ENCODE results near the gene CHPT1. TPM values are rescaled to one million over a fixed set of nuclear protein-coding genes. Genes with fewer than 3 reads are reported as not detected.

Gene CHPT1
- total RNA-seq, 1 experiment from 2014 or later = 27.8 TPM

DNA sequence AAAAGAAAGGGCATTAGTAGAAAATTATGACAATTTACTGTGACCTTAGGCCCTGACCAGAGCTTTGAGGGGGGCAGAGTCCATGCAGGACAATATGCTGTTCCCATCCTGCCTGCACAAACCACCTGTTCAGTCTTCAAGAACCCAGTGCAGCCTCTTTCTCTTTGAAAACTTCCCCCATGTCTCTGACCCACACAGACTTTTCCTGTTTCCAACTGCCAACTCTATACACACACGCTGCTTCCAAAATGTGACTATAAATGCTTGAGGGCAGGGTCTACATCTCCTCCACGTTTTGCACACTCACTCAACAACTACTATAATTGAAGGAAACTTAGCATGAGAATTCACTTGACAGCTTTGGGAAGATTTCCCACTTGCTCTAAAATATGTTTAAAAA, 78.4 kb downstream of the CHPT1 start:
- DNase-seq = no peak
- no peak overlapping the region for H3K4me3 ChIP-seq (ENCODE audit: insufficient read depth, low read depth, low read length)
- no peaks in the 10 kb centered on the region for H3K27me3 ChIP-seq (ENCODE audit: control insufficient read depth, insufficient read depth, low read length)

DNA sequence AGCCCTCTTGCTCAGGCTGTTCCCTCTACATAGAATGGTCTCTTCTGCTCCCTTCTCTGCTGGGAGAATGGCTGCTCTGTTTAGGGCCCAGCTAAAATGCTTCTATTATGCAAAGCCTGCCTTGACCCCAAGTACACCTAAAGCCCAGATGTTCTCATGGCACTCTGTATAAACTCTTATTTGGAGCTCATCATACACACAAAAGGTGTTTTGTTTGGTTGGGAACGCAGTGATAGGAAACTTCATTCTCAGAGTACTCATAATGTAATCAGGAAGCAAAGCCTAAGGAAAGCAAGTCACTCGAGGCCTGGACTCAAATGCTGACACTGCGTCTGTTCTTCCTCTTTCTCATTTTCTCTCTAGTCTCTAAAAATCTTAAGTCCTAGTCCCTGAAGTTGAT, 80.0 kb downstream of the CHPT1 start:
- Histone ChIP-seq H3K27me3 (ENCODE audit: control insufficient read depth, insufficient read depth, low read length) (no peaks in the 10 kb centered on the region), H3K4me3 (ENCODE audit: insufficient read depth, low read depth, low read length) (no peak overlapping the region), H3K36me3 (replicated peaks; ENCODE audit: control insufficient read depth, insufficient read depth, low read length) (peaks cover 5% of the 10 kb centered on the region)
- no peak for DNase-seq

More for the DNA sequence above, 78.4 kb downstream of the CHPT1 start:
- H3K36me3 ChIP-seq (replicated peaks; ENCODE audit: control insufficient read depth, insufficient read depth, low read length) = peaks cover 5% of the 10 kb centered on the region

DNA sequence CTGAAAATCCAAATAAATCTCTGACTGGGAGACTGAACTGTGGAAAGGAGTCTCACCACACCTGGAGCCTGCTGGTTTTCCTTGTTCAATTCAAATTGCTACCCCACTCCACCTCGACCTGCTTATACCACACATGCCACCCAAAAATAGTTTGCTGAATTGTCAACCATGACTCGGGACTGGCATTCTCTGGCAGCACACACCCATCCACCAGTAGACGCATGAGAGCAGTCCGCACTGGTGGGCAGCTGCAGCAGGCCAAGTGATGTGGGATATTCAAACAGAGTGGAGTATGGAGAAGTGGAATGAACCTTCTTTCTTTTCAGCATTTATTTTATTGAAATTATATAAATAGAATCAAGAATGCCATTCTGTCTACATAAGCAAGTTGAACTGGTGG, 80.5 kb downstream of the CHPT1 start:
- H3K36me3 ChIP-seq (replicated peaks; ENCODE audit: control insufficient read depth, insufficient read depth, low read length) = peaks cover 5% of the 10 kb centered on the region
- DNase-seq = no peak
- no peaks in the 10 kb centered on the region for H3K27me3 ChIP-seq (ENCODE audit: control insufficient read depth, insufficient read depth, low read length)
- no peak overlapping the region for H3K4me3 ChIP-seq (ENCODE audit: insufficient read depth, low read depth, low read length)

Other genes starting within 250 kb of the CHPT1 start
- gene SPIC, start 222.3 kb upstream of the CHPT1 start, total RNA-seq (2014; rRNA removed; shearing (Covaris generic)) = not detected in 2 replicates
- 0.04 TPM in 1 of 2 replicates, not detected in the other for gene MYBPC1, start 102.7 kb upstream of the CHPT1 start, total RNA-seq (2014; rRNA removed; shearing (Covaris generic))
- gene SYCP3, start 41.8 kb downstream of the CHPT1 start, total RNA-seq (2014; rRNA removed; shearing (Covaris generic)) = not detected in 2 replicates
- 13.9 and 23.7 TPM in 2 replicates for gene GNPTAB, start 133.3 kb downstream of the CHPT1 start, total RNA-seq (2014; rRNA removed; shearing (Covaris generic))
- gene DRAM1, start 179.9 kb downstream of the CHPT1 start, total RNA-seq (2014; rRNA removed; shearing (Covaris generic)) = 1.0 and 1.6 TPM in 2 replicates

All from H7 (cell line).